ENCODE measurements around the gene TSPO2. TPM values are rescaled to one million over a fixed set of nuclear protein-coding genes. Genes with fewer than 3 reads are reported as not detected.

TSPO2 gene
- total RNA-seq, 2 experiments from 2014 or later, result not detected

GRCh38 chr6:41050536-41050935, 8.3 kb downstream of the TSPO2 start:
- Histone ChIP-seq H3K9me3 (ENCODE audit: low read length) (no peaks in the 10 kb centered on the region), H2AFZ (ENCODE audit: low read length) (no peak overlapping the region), H3K27ac (ENCODE audit: low read depth, low read length, poor library complexity, severe bottlenecking) (no peak overlapping the region), H3K4me3 (ENCODE audit: low read depth, low read length, poor library complexity, severe bottlenecking) (no peak overlapping the region), H3K9me2 (ENCODE audit: insufficient read depth, low read length) (no peaks in the 10 kb centered on the region), H3K4me2 (ENCODE audit: low read length) (no peak overlapping the region), H3K79me2 (ENCODE audit: insufficient read depth, low read depth, low read length) (no peaks in the 10 kb centered on the region), H3K4me1 (ENCODE audit: insufficient read depth, low read length, poor library complexity, severe bottlenecking) (peaks cover 36% of the 10 kb centered on the region), H4K20me1 (ENCODE audit: insufficient read depth, low read length) (no peaks in the 10 kb centered on the region), H3K36me3 (ENCODE audit: insufficient read depth, low read length) (no peaks in the 10 kb centered on the region)
- ChIA-PET POLR2A (no interaction called here), CTCF (ENCODE audit: unreplicated experiment) (no interaction called here)
- intact Hi-C loops (cut with micrococcal nuclease; ENCODE audit: unreplicated experiment), result no loop called here
- BruUV-seq (replicated peaks), result no TSS peak
- TF ChIP-seq EZH2phosphoT487 (IDR thresholded peaks at IDR 0.05; ENCODE audit: borderline replicate concordance, low read depth, low read length) (no peak), CTCF (conservative IDR thresholded peaks at IDR 0.05; ENCODE audit: low read length) (no peak)
- DNase-seq (ENCODE audit: low spot score), result no peak

DNA sequence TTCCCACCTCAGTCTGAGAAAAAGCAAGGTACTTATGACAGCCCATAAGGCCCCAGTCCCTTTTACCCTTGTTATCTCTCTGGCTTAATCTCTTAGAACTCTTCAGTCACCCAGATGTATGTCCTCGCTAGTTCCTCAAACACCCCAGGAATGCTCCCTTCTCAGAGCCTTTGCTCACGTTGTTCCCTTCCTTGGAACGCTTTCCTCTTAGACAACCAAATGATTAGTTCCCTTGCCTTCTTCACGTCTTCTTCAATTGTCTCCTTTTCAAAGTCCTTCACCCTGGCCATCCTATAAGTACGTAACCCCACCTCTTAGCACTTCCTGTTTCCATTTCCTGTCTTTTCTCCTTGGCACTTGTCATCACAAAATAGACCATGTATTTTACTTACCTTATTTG, 9.6 kb downstream of the TSPO2 start:
- TF ChIP-seq EZH2phosphoT487 (IDR thresholded peaks at IDR 0.05; ENCODE audit: borderline replicate concordance, low read depth, low read length), result no peak
- no peak for TF ChIP-seq CTCF (conservative IDR thresholded peaks at IDR 0.05; ENCODE audit: low read length)
- BruUV-seq (replicated peaks), result no TSS peak
- peak overlapping the region; percentile 60; the same call in 1 of the 2 replicates for H2AFZ ChIP-seq (ENCODE audit: low read length)
- peaks cover 38% of the 10 kb centered on the region for H3K4me1 ChIP-seq (ENCODE audit: insufficient read depth, low read length, poor library complexity, severe bottlenecking)
- H3K36me3 ChIP-seq (ENCODE audit: insufficient read depth, low read length), result no peaks in the 10 kb centered on the region
- H3K4me3 ChIP-seq (ENCODE audit: low read depth, low read length, poor library complexity, severe bottlenecking), result peak overlapping the region; percentile 7
- peak overlapping the region; percentile 41 for H3K4me2 ChIP-seq (ENCODE audit: low read length)
- POLR2A ChIA-PET, result interaction anchor here (1.0 kb wide), 1 partner anchor 19 kb away, joined by 3 read pairs; no protein-coding TSS in a partner anchor
- intact Hi-C loops (cut with micrococcal nuclease; ENCODE audit: unreplicated experiment), result no loop called here
- H3K9me3 ChIP-seq (ENCODE audit: low read length), result no peaks in the 10 kb centered on the region
- CTCF ChIA-PET (ENCODE audit: unreplicated experiment), result no interaction called here
- DNase-seq (ENCODE audit: low spot score), result peak; percentile 62
- H3K9me2 ChIP-seq (ENCODE audit: insufficient read depth, low read length), result no peaks in the 10 kb centered on the region
- H3K79me2 ChIP-seq (ENCODE audit: insufficient read depth, low read depth, low read length), result no peaks in the 10 kb centered on the region
- H4K20me1 ChIP-seq (ENCODE audit: insufficient read depth, low read length), result no peaks in the 10 kb centered on the region
- H3K27ac ChIP-seq (ENCODE audit: low read depth, low read length, poor library complexity, severe bottlenecking), result peak overlapping the region; percentile 2

GRCh38 chr6:41053041-41053440, 10.8 kb downstream of the TSPO2 start, which contains the start of gene APOBEC2:
Gene APOBEC2, plus strand, starts transcription at chr6:41053202. Its CDS starts 146 bp downstream, at chr6:41053348.
- no TSS peak for BruUV-seq (replicated peaks)
- no peaks in the 10 kb centered on the region for H3K9me3 ChIP-seq (ENCODE audit: low read length)
- H3K4me1 ChIP-seq (ENCODE audit: insufficient read depth, low read length, poor library complexity, severe bottlenecking), result peaks cover 38% of the 10 kb centered on the region
- peak within 1 kb of the TSS; percentile 7 for H3K4me3 ChIP-seq (ENCODE audit: low read depth, low read length, poor library complexity, severe bottlenecking)
- TF ChIP-seq EZH2phosphoT487 (IDR thresholded peaks at IDR 0.05; ENCODE audit: borderline replicate concordance, low read depth, low read length) (no peak), CTCF (conservative IDR thresholded peaks at IDR 0.05; ENCODE audit: low read length) (no peak)
- no peaks in the 10 kb centered on the region for H3K9me2 ChIP-seq (ENCODE audit: insufficient read depth, low read length)
- H3K27ac ChIP-seq (ENCODE audit: low read depth, low read length, poor library complexity, severe bottlenecking), result peak within 1 kb of the TSS; percentile 2
- H3K79me2 ChIP-seq (ENCODE audit: insufficient read depth, low read depth, low read length), result no peaks in the 10 kb centered on the region
- ChIA-PET CTCF (ENCODE audit: unreplicated experiment) (no interaction called here), POLR2A (interaction anchor here (0.6 to 3.2 kb wide), 2 partner anchors 17 to 19 kb away, joined by 3 to 13 read pairs; partner anchors contain the start of genes NFYA and OARD1)
- DNase-seq (ENCODE audit: low spot score), result no peak
- H3K36me3 ChIP-seq (ENCODE audit: insufficient read depth, low read length), result no peaks in the 10 kb centered on the region
- intact Hi-C loops (cut with micrococcal nuclease; ENCODE audit: unreplicated experiment), result no loop called here
- H4K20me1 ChIP-seq (ENCODE audit: insufficient read depth, low read length), result no peaks in the 10 kb centered on the region
- H2AFZ ChIP-seq (ENCODE audit: low read length), result peak within 1 kb of the TSS; percentile 60; the same call in 1 of the 2 replicates
- peak within 1 kb of the TSS; percentile 41 for H3K4me2 ChIP-seq (ENCODE audit: low read length)
